ENCODE results near the gene SLC23A2.
"Not testable (repeated sequence)": the region's sequence is repeated elsewhere in the genome, so short reads cannot be mapped to it uniquely, and the experiment has no call there.

The SLC23A2 gene

GRCh38 chr20:5005326-5005725 is 4.0 kb upstream of the SLC23A2 start:
- no peak for DNase-seq (ENCODE audit: low read depth)

DNA sequence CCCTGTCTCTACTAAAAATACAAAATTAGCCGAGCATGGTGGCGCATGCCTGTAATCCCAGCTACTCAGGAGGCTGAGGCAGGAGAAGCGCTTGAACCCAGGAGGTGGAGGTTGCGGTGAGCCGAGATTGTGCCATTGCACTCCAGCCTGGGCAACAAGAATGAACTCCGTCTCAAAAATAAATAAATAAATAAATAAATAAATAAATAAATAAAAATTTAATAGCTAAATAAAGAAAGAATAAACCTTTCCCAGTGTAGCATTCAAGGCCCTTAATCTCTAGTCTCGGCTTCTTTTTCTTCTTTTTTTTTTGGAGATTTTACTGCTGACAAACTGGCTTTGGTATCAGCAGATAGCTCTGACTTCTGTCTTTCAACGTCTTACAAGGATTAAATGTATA is 3.5 kb upstream of the SLC23A2 start:
- not testable (repeated sequence) for DNase-seq (ENCODE audit: low read depth)

DNA sequence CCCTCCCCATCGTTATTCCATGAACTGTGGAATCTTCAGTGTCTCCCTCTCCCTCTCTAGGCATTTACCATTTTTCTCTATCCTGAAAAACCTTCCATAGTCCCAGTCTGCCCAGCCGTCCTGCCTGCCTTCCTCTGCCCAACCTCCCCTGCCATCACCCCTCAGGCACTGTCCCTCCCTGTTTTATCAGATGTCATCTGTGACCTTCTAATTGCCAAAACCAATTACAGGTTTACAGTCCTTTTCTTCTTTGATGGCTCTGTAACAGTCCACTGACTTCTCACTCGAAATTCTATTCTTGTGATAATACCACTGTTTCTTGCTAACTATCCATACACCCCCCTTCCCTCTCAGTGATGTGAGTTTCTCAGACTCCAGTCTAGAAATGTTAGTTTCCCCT is 2.3 kb upstream of the SLC23A2 start:
- no peak for DNase-seq (ENCODE audit: low read depth)

- no peak for DNase-seq (ENCODE audit: low read depth)
Measured at GRCh38 chr20:5002077-5002413, 735 bp upstream of the SLC23A2 start.

DNA sequence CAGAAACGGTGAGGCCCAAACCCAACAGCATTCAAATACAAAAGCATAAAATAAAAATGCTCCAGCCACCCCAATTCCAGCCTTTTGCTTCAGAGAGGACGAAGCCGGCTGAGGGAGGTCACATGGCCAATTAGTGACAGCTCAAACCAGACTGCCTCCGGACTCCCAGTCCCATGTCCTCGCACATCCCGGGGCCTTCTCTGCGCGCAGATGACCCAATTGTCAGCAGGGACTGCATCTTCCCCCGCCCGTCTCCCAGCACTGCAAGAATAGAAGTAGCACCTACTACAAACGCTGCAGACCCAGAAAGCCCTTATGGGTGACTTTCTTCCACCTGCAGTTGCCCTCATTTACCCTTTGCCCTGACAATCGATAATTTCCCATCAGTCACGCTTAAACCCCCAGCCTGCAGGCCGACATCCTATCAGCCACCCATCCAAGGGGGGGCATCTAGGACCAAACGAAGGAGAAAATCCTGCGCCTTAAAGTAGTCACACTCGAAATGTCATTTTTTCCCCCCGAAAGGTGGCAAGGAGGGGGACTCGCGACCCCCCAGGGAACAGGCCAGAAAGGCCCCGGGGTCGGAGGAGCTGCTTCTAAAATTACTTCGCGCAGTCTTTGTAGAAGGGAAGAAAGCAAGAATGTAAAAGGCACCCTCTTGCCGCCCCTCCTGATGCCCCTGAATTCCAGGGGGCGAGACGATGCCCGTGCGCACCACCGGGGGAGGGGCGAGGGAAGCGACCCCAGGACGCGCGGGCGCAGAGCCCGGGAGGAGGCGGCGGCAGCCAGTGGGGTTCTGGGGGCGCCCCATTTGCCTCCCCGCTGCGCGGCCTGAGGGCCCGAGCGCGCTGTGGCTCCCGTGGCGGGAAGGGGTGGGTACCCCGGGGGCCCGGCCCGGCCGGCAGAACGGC is 792 bp downstream of the SLC23A2 start:
- DNase-seq (ENCODE audit: low read depth): no peak

DNA sequence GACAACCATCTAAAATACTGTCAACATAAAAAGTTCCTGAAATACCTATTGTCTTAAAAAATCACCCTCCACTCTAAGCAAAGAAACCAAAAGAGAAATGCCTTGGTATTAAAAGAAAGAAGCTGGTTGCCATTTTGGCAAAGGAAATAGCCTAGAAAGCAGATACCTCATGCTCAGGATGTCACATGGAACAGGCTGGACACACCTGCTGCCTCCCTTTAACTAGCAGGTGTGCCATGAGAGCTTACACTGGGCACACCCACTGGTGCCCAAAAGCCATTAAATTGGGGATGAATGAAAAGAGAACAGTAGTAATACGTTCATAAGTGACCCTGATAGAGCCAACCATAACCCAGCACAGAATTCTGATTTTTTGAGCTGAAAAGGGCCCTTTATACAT is 1.5 kb downstream of the SLC23A2 start:
- DNase-seq (ENCODE audit: low read depth): no peak

GRCh38 chr20:4998160-4998651 is 3.1 kb downstream of the SLC23A2 start:
- DNase-seq (ENCODE audit: low read depth): no peak

GRCh38 chr20:4997222-4997621 is 4.1 kb downstream of the SLC23A2 start:
- no peak for DNase-seq (ENCODE audit: low read depth)

GRCh38 chr20:4989570-4989969 is 11.7 kb downstream of the SLC23A2 start:
- DNase-seq (ENCODE audit: low read depth): no peak

GRCh38 chr20:4987130-4987529 is 14.2 kb downstream of the SLC23A2 start:
- DNase-seq (ENCODE audit: low read depth): no peak

- DNase-seq (ENCODE audit: low read depth): no peak
Measured at GRCh38 chr20:4985658-4986057, 15.7 kb downstream of the SLC23A2 start.

- DNase-seq (ENCODE audit: low read depth): no peak
Measured at GRCh38 chr20:4982281-4982680, 19.0 kb downstream of the SLC23A2 start.

DNA sequence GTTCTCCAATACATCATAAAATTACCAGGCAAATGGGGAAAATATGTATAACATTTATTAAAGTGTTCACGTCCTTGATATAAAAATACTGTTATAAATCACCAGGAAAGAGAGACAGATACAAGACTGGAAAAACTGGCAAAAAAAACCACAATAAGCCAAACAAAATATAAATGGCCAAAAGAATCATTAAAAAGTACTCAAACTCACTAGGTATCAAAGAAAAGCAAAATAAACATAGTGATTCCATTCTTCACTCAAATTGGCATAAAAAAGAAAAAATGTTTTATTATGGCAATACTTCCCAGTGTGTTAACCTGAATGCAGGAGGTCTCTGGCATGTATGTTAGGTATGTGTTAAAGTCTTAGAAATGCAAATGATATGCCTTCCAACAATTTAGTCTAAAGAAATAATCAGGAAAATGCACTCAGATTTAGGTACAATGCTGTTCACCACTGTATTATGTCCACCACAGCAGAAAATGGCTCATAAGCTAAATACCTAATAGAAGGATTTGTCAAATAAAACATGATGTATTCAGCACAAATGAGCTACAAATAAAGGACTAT is 21.4 kb downstream of the SLC23A2 start:
- DNase-seq (ENCODE audit: low read depth): no peak

- DNase-seq (ENCODE audit: low read depth): no peak
Measured at GRCh38 chr20:4978050-4978918, 23.0 kb downstream of the SLC23A2 start.

GRCh38 chr20:4976014-4976413 is 25.3 kb downstream of the SLC23A2 start:
- DNase-seq (ENCODE audit: low read depth): not testable (repeated sequence)

GRCh38 chr20:4973330-4974097 is 27.8 kb downstream of the SLC23A2 start:
- no peak for DNase-seq (ENCODE audit: low read depth)

- DNase-seq (ENCODE audit: low read depth): no peak
Measured at GRCh38 chr20:4972506-4973251, 28.6 kb downstream of the SLC23A2 start.

DNA sequence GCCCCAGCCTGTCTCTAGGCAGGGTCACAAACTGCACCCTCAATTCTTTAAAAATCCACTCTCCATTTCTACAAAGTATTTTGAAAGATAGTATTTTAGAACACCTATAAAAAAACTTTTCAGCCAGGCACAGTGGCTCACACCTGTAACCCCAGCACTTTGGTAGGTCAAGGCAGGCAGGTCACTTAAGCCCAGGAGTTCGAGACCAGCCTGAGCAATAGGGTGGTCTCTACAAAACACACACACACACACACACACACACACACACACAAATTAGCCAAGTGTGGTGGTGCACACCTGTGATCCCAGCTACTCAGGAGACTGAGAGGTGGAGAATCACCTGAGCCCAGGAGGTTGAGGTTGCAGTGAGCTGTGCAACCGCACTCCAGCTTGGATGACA is 30.2 kb downstream of the SLC23A2 start:
- no peak for DNase-seq (ENCODE audit: low read depth)

DNA sequence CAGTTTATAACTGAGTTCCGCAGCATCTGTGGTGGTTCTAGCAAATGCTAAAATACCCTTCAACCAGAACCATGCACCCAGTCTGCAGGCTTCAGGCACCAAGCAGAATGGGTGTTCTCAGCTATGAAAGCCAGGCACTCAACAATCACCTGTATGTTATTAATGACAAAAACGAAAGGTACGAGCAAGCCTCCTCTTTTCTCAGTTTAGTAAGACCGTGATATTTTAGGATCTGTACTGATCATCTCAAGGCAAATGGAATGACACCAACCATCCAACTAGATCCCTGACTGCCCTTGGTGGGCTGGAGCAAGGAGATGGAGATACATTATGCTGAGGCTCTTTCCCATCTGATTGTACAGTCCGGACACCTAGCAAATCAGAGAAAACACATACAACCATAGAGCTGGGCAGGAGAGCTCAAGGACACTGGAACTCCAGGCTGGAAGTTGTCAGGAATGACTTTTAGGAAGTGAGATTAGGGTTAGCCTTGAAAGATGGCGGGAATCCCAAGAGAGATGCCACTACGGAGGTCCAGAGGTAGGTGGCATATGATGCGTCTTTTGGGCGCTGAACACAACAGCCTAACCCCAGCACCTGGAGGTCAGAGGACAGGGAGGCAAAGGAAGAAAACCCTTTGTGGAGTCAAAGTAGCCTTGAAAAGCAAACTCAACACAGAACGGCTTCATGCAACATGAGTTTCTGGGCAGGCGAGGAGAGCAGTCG is 33.4 kb downstream of the SLC23A2 start:
- no peak for DNase-seq (ENCODE audit: low read depth)

Measured in stimulated activated CD8-positive, alpha-beta memory T cell treated with anti-CD3 and anti-CD28 coated beads, Interleukin-12 subunit alpha, Interleukin-12 subunit beta, amount 100 ng/mL, for 1 hour (primary cell).